GM18520 (cell line): ENCODE data around the gene NOP16.

Source experiments
- ATAC-seq: cut with Tn5 transposase; IDR thresholded peaks from one replicate; pipeline ENCODE4 v1.9.1; 2021; ENCODE audit not compliant: unreplicated experiment

The NOP16 gene

GRCh38 chr5:176360894-176361436 is 27.4 kb downstream of the NOP16 start:
- ATAC-seq = no peak

- ATAC-seq = no peak
These were observed 28.7 kb downstream of the NOP16 start for GRCh38 chr5:176359658-176360057.

- ATAC-seq = no peak
These were observed 32.2 kb downstream of the NOP16 start for GRCh38 chr5:176356179-176356566.

GRCh38 chr5:176355400-176356178 is 32.8 kb downstream of the NOP16 start:
- no peak for ATAC-seq

- ATAC-seq = no peak
These were observed 34.9 kb downstream of the NOP16 start for GRCh38 chr5:176353533-176353932.

- ATAC-seq = no peak
These were observed 36.1 kb downstream of the NOP16 start for GRCh38 chr5:176352116-176352878.

GRCh38 chr5:176350416-176350815 is 38.0 kb downstream of the NOP16 start:
- no peak for ATAC-seq

GRCh38 chr5:176342766-176343458 is 45.5 kb downstream of the NOP16 start:
- ATAC-seq = no peak

GRCh38 chr5:176342158-176342483 is 46.3 kb downstream of the NOP16 start:
- no peak for ATAC-seq

- no peak for ATAC-seq
These were observed 46.9 kb downstream of the NOP16 start for GRCh38 chr5:176341325-176342157.

- ATAC-seq = no peak
These were observed 49.1 kb downstream of the NOP16 start for GRCh38 chr5:176339304-176339703.

GRCh38 chr5:176337913-176338312 is 50.5 kb downstream of the NOP16 start:
- ATAC-seq = no peak

- ATAC-seq = no peak
These were observed 54.2 kb downstream of the NOP16 start for GRCh38 chr5:176334031-176334770.
